HG03175 (cell line): ENCODE measurements around the gene TAS2R43.
"Not testable (repeated sequence)": the region's sequence is repeated elsewhere in the genome, so short reads cannot be mapped to it uniquely, and the experiment has no call there.

ENCODE experiments used
- ATAC-seq: cut with Tn5 transposase; IDR thresholded peaks from one replicate; pipeline ENCODE4 v1.9.1; 2021; ENCODE audit warnings: mild to moderate bottlenecking, moderate library complexity; ENCODE audit not compliant: unreplicated experiment

TAS2R43 gene

DNA sequence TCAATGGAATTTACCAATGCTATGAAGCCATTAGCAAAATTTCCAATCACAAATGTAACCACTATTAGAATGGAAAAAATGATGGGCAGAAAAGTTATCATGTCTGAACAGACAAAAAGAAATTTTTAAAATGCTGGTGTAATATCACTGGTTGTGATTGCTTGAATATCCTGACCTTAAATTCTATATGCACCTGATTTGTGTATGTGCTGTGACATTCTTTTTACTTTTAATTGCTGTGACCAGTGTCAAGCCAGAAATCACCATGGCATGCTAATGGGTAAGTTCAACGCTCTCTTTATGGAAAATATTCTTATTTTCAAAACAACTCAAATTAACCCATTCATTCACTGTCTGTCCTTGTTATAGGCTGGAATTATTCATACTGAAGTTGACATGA lies 29.9 kb downstream of the TAS2R43 start, which contains the start of gene TAS2R46:
Gene TAS2R46, minus strand, starts transcription at position 101 of the 400 bp plus-strand sequence. Its CDS starts 0 bp downstream, at position 101.
- ATAC-seq: not testable (repeated sequence)

DNA sequence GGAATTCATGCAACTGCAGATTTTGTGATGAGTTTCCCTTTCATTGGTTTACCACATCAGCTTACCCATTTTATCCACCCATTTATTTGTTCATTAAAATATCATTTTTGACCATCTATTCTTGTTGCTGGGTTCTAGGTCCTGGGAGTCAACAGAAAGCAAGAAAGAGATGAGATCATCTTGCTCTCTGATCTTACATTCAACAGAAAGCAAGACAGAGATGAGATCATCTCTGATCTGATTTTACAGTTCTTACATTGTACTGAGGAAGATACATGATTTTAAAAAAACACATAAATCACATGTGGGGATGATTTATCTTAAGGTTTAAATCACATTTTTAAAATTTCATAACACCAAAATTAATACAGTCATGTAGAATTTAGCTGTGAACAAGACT lies 32.3 kb downstream of the TAS2R43 start:
- no peak for ATAC-seq

DNA sequence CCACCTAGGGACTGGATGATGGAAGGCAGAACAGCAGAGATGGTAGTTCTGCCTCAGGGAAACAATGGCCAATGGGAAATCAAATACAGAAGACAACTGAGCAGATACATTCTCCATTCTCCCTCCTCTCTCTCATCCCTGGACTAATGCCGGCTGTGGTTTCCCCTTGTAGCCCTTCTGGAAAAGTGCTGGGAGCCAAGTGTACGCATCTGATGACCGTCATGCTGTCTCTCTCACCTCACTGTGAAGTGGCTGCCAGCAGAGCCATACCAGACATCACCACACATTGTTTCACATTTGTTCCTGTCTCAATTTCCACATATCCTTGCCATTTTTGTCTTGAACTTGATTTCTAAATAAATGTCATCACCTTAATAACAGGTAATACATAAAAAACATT lies 33.1 kb downstream of the TAS2R43 start:
- no peak for ATAC-seq

DNA sequence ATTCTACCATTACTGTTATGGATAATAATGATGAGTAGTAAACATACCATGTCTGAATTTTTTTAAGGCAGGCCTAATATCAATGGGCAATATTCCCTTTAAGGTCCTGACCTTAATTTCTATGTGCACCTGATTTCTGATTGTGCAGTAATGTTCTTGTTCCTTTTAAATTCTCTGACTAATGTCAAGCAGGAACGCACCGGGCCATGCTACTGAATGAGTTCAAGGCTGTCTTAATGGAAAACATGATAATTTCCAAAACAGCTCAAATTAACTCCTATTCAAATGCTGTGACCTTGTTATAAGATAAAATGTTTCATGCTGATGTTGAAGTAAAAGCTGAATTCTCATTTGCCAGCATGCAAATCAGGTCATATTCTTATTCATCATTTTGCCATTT lies 36.8 kb downstream of the TAS2R43 start:
- ATAC-seq: no peak

DNA sequence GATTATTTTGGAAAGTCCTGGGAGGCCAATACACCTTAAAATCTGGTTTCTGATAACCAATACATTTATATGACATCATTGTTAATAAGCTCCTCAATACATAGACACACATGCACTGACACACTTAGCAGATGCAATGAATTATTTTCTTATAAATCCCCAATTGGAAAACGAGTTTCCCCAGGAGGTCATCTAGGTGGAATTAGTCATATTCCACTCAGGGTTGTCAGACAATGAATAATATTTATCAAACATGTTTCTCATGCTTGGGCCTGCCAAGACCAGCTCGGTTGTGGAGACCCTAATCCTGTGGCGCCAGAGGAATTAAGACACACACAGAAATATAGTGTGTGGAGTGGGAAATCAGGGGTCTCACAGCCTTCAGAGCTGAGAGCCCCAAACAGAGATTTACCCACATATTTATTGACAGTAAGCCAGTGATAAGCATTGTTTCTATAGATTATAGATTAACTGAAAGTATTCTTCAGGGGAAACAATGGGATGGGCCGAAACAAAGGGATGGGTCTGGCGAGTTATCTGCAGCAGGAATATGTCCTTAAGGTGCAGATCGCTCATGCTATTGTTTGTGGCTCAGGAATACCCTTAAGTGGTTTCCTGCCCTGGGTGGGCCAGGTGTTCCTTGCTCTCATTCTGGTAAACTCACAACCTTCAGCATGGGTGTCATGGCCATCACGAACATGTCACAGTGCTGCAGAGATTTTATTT lies 42.1 kb downstream of the TAS2R43 start:
- not testable (repeated sequence) for ATAC-seq

DNA sequence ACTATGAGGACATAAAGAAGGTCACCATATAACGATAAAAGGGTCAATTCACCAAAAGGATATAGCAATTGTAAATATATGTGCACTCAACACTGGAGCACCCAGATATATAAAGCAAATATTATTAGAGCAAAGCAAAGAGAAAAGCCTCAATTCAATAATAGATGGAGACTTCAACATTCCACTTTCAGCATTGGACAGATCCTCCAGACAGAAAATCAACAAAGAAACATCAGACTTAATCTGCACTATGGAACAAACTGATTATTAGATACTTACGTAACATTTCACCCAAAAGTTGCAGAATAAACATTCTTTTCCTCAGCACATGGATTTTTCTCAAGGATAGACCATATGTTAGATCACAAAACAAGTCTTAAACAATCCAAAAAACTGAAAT lies 50.7 kb downstream of the TAS2R43 start:
- ATAC-seq: not testable (repeated sequence)
